Measurements from ENCODE around the gene DIP2B.

The DIP2B gene

DNA sequence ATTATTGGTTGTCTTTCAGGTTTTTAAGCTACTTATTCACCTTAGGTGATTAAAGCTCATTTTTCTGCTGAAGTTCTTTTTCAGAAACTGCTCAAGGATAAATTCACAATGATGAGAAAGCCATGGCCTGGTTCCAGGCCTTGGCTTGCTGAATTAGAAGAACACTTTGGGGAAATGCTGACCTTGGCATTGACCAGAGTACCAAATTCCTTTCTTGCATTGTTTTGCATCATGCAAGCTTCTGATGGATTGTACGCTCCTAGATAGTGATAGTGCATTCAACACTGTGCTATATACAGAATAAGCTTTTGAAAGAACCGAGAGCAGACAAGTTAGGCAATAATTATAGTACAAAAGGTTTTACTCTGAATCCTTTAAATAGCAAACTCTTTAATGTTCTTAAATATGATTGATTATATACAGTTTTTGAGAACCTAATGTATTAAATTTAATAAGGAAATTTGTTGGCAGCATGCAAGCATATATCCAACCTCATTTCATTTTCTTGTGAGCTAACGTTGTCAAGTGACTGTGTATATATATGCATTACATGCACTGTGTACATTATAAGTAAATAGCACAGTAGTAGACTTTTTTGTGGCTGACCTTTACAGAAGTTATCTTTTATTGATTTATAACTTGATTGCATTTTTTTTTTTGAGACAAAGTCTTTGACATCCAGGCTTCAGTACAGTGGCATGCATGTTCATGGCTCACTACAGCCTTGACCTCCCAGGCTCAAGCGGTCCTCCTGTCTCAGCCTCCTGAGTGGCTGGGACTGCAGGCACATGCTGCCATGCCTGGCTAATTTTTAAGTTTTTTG lies 99.2 kb downstream of the DIP2B start:
- no peak for DNase-seq (ENCODE audit: low read depth, low spot score)
- peak overlapping the region; percentile 7 for H3K27ac ChIP-seq

DNA sequence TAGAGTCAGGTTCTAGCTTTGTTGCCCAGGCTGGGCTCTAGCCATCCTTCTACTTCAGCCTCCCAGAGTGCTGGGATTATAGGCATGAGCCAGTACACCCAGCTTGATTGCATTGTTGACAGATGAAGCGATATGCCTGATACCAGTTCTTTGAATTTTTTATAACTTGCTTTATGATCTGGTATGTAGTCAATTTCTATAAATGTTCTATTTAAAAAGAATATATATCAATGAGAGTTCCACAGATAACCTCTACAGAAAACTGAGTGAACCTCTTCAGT lies 99.8 kb downstream of the DIP2B start:
- DNase-seq (ENCODE audit: low read depth, low spot score): no peak
- H3K27ac ChIP-seq: no peak overlapping the region

DNA sequence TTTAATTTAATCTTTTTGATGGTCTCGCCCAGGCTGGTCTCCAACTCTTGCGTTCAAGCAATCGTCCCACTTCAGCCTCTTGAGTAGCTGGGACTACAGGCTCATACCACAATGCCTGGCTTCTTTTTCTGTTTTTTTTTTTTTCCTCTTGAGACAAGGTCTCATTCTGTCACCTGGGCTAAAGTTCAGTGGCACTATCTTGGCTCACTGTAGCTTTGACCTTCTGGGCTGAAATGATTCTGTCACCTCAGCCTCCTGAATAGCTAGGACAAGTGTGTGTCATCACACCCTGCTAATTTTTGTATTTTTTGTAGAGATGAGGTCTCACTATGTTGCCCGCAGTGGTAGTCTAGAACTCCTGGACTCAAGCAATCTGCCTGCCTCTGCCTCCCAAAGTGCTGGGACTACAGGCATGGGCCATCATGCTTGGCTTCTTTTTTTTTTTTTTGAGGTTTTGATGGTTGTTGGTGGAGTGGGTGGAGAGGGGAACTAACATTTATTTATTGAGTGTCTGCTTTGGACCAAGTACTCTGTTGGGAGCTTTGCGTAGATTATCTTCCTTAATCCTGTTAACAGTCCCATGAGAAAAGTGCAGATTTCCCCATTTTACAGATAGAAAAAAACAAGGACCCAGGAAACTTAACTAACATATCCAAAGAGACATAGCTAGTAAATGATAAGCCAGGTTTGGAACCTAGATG lies 102.0 kb downstream of the DIP2B start:
- DNase-seq (ENCODE audit: low read depth, low spot score): no peak

DNA sequence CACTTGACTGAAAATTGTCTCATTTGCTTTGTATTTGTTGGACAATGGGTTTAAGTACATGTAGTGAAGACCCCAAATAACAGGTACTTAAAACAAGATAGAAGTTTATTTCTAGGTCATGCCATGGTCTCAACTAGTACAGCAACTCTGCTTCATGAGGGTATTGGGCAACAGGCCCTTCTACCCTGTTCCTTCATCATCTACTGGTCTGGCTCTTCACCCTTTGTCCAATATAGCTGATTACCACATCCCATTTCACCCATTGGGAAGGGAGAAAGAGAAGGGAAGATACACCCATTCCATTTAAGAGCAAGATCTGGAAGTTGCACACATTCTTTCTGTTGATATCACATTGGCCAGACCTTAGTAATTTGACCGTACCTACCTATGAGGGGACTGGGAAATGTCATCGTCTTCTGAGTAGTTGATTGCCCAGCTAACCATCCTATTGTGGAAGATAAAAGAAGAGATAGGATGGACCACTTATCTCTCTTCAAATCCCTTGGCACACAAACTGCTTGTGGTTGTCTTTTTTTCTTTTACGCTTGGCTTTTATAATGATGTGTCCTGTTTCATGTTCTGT lies 104.6 kb downstream of the DIP2B start:
- DNase-seq (ENCODE audit: low read depth, low spot score): no peak
- no peak overlapping the region for H3K27ac ChIP-seq

More for the DNA sequence above, 102.0 kb downstream of the DIP2B start:
- H3K27ac ChIP-seq: no peak overlapping the region

DNA sequence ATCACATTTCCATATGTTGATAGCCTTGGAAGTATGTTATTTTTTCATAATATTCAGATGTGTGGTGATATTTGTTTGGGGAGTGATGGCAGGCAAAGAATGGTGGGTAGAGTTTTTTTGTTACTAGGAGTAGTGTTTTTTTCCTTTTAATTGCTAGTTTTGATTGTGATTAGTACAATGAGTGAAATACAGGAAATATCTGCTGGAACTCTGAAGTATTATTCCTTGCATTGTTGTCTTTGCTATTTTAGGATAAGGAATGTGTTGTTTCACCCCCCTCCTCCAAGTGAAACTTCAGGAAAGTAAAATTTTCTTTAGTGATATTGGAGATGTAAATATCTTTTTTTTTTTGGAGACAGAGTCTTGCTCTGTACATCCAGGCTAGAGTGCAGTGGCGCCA lies 105.4 kb downstream of the DIP2B start:
- DNase-seq (ENCODE audit: low read depth, low spot score): no peak
- no peak overlapping the region for H3K27ac ChIP-seq

DNA sequence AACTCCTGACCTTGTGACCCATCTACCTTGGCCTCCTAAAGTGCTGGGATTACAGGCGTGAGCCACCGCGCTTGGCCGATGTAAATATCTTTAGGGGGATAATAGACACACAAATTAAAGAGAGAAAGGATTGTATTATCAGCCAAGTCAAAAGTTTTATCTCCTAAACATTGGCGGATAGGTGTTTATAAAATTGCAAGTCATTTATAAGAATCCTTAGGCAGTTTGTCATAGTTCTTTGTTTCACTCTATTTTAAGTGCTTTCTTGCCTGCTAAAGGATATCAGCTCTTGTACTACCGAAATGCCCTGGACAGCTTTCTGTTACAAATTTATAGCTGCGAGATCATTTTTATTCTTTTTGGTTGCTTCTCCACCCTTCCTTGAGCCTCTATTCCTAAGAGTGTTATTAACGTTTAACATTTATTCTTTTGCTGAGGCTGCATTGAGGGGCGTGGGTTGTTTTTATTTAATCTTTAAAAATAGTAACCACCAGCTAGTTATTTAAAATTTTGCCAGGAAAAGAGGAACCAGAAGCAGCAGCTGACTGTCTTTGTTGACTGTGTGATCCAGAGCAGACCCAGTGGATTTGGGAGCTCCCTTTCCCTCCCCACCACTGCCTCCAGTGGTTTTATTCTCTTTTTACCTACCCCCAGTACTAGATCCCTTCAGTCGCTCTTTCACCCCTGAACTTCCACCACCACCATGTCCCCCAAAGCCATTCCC lies 106.4 kb downstream of the DIP2B start:
- H3K27ac ChIP-seq: no peak overlapping the region
- DNase-seq (ENCODE audit: low read depth, low spot score): no peak

DNA sequence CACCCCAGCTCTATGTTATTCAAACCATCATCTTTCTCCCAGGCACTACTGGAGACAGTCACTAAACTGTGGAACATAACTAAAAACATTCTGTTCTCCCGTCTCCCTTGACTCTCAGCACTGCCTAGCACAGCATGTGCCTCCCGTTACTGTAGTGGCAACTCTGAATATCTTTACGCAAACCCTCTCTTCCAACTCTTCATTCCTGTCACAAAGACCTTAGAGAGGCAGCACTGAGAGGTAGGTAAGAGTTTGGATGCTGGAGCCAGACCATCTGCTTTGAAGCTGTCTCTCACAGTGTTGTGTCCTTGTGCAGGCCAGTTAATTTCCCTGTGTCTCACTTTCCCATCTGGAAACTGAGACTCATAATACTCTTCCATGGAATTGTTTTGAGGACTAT lies 108.1 kb downstream of the DIP2B start:
- H3K27ac ChIP-seq: peak overlapping the region; percentile 90
- no peak for DNase-seq (ENCODE audit: low read depth, low spot score)

DNA sequence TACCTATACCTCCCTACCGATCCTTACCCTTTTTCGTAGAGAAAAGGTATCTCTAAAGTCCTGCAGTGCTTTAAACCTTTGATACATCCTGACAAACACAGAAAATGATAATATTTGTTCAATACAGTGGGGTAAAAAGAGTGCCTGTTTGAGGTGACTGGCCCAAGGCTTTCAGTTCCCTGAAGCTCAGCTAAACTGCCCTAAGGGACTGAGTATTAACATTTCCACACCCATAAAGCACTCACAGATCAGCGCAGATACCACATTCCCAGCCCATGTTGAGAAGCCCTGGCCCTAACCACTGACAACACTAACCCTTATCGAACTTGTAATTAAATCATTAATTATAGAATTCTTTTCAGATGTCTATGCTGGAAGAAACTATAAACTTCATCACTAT lies 108.7 kb downstream of the DIP2B start:
- peak overlapping the region; percentile 90 for H3K27ac ChIP-seq
- DNase-seq (ENCODE audit: low read depth, low spot score): no peak

DNA sequence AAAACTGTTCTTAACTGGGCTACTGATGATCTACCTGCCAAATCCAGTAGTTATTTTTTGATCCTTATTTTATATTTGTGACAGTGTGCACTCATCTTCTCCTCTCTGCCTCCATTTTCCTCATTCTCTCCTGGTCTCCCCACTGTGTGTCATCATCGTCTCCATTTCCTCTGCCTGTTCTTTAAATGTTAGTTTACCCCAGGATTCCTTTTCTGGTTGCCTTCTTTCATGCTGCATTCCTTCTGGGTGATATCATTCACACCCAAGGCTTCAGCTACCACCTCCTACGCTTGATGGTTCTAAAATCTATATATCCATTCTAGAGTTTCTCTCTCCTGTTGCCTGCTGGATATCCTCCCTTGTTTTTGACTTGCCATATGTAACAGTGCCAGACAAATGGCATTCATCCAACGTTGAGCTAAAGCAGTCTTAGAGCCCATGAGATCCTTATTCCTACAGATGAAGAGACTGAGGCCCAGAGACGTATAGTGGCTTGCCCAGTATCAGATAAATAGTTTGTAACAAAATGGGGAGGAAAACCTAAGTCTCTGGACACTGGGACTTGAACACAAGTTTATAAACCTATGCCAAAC lies 109.5 kb downstream of the DIP2B start:
- peak; percentile 41 for DNase-seq (ENCODE audit: low read depth, low spot score)
- peak overlapping the region; percentile 90 for H3K27ac ChIP-seq

DNA sequence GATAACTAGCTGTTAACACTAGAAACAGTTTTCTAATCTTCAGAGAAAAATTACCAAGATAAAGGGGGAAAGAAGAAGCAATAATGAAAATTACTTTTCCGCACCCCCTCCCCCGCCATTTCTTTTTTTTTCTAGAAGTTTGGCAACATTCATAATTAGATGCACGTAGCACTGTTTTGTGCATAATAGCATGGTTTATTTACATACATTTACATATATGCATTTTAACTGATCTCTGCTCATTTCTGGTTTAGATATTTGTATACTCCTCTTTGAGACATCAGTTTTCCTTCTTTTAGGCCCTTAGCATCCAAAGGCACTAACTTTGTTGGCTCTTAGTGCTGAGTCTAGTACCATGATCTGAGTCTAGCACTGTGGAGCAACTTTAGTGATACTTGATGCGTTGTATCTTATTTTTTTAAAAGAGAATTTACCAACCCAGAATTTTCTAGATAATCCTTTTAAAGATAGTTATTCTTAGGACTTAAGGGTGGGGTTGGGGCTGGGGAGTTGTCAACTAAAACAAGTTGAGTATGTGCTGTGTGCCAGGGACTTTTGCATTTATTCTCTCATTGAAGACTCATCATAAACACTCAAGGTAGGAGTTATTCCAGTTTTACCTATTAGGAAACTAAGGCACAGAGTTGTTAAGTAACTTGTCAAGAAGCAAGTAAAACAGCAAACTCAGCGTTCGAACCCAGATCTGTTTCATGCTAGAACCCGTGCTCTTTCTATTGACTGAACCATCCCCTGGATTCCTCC lies 110.5 kb downstream of the DIP2B start:
- no peak for DNase-seq (ENCODE audit: low read depth, low spot score)
- peak overlapping the region; percentile 90 for H3K27ac ChIP-seq

DNA sequence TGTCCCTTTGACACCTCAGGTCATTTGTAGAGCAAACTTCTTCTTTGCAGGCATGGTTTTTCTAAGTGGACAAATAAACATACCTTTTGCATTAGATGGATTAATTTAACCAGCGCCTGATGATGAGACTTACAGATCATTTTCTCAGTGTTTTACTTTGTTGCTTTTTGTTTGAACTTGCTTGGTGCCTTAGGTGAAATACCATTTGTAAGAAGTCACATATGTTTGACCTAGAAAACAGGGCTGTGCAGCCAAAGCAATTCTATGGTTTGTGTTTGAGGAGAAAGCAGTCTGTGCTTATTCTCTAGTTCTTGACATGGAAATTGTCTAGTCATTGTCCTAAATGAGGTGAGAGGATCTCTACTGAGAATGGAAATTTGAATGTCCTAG lies 111.1 kb downstream of the DIP2B start:
- peak overlapping the region; percentile 90 for H3K27ac ChIP-seq
- DNase-seq (ENCODE audit: low read depth, low spot score): peak; percentile 77

DNA sequence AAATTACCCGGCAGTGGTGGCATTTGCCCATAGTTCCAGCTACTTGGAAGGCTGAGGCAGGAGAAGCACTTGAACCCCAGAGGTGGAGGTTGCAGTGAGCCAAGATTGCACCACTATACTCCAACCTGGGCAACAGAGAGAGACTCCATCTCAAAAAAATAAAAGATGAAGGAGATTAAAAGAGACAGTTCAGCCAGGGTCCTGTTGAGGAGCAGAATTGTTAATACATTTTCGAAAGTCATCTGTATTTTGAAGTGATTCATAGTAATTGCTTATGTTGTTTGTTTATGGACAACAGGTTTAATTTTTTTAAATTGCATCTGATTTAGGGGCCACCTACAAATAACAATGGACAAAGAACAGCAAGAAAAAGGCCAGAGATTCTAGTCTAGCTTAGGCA lies 112.9 kb downstream of the DIP2B start:
- DNase-seq (ENCODE audit: low read depth, low spot score): no peak

DNA sequence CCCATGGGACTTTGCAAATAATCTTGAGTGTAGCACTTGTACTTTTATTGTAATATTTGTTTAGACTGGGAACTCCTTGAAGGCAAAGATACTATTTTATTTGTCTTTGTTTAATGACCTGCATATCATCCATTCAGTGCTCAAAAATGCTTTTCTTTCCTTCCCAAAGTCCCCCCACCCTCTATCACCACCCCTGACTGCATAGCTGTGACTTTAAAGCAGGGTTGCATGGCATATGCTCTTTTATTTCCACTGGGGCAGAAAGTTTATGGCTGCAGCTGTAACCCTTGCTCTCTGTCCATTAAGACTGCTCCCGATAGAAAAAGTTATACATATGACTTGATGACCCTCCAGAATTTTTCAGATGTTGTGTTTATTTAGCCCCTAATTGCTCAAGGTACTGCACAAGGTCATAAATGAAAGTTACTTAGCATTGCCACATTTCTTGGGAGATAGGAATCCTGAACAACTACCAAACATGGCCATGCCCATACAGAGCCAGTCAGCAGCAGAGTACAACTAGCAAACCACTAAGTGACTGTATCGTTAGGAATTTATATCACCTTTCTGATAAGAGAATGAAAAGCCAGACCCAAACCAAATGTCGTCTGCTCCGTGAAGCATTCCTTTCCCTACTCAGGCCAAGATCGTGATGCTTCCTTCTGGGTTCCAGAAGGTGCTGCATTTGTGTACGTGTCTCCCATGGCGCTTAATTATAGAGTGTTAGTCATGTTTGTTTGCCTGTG lies 114.3 kb downstream of the DIP2B start:
- DNase-seq (ENCODE audit: low read depth, low spot score): peak; percentile 55
- H3K27ac ChIP-seq: peak overlapping the region; percentile 90

More for the DNA sequence above, 112.9 kb downstream of the DIP2B start:
- H3K27ac ChIP-seq: peak overlapping the region; percentile 90

DNA sequence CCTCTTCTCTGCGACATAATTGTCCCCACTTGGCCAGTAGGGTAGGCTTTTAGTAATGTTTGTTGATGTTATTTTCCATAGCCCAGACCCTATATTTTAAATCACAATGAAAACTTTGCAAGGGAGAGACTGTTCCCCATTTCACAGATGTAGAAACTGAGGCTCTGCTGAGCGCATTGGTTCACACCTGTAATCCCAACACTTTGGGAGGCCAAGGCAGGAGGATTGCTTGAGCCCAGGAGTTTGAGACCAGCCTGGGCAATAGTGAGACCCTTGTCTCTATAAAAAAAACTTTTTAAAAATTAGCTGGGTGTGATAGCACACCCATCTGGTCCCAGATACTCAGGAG lies 114.8 kb downstream of the DIP2B start:
- DNase-seq (ENCODE audit: low read depth, low spot score): no peak
- peak overlapping the region; percentile 90 for H3K27ac ChIP-seq

DNA sequence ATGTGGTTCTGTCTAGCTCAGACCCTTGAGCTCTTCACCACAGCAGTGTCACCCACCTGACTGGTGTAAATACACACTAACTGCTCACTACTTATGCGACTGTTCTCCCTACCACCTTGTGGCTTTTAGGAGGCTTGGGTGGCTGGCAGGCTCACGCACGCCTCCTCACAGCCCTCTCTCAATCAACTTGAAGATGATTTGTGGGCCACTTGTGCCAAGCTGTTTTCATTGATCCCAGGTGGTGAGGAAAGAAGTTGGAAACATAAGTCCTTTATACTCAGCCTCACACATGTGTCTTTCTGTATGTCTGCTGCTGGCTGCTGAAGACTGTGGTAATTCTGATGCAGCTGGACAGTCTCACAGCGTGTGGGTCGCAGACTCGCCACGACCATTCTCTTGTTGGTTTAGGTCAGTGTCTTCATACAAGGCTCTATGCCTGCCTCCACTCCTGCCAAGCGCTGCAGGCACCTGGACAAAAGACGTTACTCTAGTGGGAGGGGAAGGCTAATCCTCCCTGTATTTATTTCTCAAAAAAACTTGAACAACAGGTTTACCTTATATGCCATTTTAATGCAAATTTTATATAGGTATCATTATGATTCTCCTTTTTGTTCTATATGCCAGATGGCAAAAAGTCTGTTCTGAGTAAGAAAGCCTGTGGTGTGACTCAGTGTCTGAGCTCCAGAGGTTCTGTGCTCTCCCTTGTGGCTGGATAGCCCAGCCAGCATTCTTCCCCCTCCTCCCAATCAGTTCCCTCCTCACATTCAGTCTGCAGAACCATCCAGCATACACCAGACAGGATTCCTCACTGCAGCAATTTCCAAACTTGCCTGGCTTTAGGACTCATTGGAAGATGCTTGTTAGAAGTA lies 115.6 kb downstream of the DIP2B start:
- peak; percentile 54 for DNase-seq (ENCODE audit: low read depth, low spot score)
- H3K27ac ChIP-seq: peak overlapping the region; percentile 90

DNA sequence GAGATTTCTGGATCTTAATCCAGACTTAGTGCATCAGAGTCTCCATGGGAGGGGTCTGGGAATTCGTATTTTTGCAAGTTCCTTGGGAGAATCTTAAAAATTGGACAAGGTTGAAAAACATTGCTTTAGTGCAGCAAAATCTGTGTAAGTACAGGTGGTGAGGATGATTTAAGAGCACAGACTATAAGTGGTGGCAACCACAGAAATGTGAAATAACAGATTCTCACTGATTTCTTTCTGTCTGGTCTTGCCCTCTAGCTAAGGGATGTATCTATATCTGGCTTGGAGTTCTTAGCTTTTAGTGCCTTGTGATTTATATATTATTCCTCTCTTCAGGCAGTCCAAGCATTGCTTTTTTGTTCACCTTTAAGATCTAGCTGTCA lies 116.2 kb downstream of the DIP2B start:
- peak overlapping the region; percentile 90 for H3K27ac ChIP-seq
- DNase-seq (ENCODE audit: low read depth, low spot score): no peak

DNA sequence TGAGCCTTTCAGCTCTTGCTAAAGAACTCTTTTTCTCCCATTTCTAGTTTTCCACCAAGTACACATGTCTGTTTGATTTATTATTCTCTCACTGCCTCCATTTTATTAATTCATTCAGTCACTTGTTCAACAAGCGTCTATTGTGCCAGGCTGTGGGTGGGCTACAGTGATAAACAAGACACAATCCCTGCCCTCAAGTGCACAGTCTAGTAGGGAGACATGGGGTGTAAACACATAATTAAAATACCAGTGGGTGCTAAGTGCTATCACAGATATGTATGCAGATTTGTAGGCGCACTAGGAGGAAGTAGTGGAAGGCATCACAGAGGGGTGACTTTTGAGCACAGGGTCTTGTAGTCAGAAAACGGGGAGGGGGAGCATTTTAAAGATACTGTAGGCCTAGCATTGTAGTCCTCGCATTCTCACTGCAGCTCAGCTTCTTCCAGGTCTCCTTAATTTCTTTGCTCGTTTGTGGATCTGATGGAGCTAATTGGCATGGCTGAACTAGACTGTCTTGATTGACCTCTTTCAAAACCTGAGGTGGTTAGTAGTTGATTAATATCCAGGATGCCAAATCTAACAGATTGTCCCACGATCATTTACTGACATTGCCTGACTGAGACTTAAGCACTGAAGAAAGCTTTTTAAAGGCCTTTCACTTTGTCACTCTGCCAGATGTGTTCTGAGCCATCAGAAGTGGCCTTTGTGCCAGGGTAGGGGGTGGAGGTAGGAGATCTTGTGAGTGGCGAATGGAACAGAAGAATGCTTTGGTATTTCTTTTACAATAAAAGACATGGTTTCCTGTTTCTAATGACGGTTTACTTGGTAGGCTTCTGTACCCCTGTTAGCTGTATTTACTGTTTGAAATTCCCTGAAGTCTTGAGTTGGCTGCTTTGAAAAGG lies 116.9 kb downstream of the DIP2B start:
- peak overlapping the region; percentile 90 for H3K27ac ChIP-seq
- no peak for DNase-seq (ENCODE audit: low read depth, low spot score)

All from epithelial cell of prostate (primary cell).